ENCODE measurements around the gene MYO7B. TPM values are rescaled to one million over a fixed set of nuclear protein-coding genes. Genes with fewer than 3 reads are reported as not detected.

The MYO7B gene
- total RNA-seq, 1 donor from 2014 or later, result 5.2 TPM

DNA sequence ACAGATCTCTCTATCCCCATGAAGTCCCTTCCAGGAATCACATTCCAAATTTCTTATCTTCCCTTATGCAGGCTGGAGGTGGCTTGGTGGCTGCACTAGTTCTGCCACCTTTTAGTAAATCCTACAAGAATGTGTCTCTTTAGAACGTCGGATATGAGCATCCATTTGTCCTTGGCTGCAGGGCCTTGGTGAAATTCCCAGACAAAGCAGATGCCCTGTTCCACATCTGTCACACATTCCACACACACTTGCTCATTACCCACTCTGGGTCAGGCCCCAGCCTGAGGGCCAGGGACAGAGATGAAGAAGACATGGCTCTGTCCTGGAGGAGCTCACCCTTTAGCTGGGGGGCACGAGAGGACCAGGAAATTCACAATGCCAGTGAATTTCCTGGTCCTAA, 79.2 kb downstream of the MYO7B start:
- no peak overlapping the region for H3K4me3 ChIP-seq
- peaks cover 10% of the 10 kb centered on the region for H3K9me3 ChIP-seq
- H3K27me3 ChIP-seq (ENCODE audit: low read depth), result no peaks in the 10 kb centered on the region
- H3K27ac ChIP-seq, result no peak overlapping the region
- ATAC-seq (no peak), DNase-seq (no peak)
- no peaks in the 10 kb centered on the region for H3K36me3 ChIP-seq
- H3K4me1 ChIP-seq, result no peaks in the 10 kb centered on the region
- TF ChIP-seq, protein P1, sequence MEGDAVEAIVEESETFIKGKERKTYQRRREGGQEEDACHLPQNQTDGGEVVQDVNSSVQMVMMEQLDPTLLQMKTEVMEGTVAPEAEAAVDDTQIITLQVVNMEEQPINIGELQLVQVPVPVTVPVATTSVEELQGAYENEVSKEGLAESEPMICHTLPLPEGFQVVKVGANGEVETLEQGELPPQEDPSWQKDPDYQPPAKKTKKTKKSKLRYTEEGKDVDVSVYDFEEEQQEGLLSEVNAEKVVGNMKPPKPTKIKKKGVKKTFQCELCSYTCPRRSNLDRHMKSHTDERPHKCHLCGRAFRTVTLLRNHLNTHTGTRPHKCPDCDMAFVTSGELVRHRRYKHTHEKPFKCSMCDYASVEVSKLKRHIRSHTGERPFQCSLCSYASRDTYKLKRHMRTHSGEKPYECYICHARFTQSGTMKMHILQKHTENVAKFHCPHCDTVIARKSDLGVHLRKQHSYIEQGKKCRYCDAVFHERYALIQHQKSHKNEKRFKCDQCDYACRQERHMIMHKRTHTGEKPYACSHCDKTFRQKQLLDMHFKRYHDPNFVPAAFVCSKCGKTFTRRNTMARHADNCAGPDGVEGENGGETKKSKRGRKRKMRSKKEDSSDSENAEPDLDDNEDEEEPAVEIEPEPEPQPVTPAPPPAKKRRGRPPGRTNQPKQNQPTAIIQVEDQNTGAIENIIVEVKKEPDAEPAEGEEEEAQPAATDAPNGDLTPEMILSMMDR (IDR thresholded peaks at IDR 0.05), result no peak
- intact Hi-C loops (cut with DNase I), result no loop called here

DNA sequence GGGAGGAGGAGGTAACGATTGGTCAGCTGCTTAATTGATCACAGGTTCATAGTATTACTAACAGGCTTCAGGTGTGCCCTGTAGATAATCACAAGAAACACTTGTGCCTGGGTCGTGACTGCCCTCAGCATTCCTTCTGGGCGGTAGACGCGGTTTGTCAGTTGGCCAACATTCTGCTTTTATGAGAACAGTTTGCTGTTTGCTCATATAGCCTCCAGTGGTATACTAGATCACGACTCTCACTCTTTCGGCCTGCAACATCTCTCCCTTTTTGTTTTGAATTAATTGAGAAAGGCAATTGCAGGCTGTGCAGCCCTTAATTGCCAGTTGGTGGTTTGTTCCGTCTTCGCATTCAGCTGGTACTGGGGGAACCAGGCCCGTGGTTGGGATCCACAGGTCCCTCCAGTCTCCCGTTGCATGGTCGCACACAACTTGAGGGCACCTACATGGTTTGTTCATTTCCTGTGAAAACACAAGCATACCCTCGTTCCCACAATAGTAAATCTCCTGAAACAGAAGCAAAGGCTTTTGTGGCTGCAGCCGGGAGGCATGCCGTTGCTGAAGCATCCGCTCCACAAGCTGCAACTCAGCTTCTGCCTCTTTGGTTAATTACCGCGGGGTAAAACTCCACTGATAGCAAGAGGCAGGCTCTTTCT, 80.2 kb downstream of the MYO7B start:
- H3K27ac ChIP-seq, result no peak overlapping the region
- DNase-seq, result peak; percentile 31

DNA sequence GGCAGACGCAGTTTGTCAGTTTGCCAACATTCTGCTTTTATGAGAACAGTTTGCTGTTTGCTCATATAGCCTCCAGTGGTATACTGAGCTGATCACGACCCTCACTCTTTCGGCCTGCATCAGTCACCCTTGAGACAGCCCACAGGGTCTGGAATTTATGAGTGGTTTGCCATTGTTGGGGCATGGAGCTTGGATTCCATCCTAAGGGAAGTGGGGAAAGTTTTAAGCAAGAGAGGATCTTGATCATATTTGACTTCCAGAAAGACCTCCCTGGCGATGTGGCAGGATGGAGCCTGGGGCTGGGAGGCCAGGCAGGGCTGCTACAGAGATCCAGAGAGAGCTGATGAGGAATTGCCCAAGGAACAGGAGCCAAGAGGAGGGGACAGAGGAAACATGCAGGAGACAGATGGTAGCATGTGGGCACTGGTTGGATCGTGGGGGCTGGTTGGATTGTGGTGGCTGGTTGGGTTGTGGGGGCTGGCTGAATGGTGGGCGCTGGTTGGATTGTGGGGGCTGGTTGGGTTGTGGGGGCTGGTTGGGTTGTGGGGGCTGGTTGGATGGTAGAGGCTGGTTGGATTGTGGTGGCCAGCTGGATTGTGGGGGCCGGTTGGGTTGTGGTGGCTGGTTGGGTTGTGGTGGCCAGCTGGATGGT, 83.2 kb downstream of the MYO7B start:
- intact Hi-C loops (cut with DNase I), result no loop called here
- H3K9me3 ChIP-seq, result peaks cover 2% of the 10 kb centered on the region
- TF ChIP-seq, protein P1 (IDR thresholded peaks at IDR 0.05), result no peak
- ATAC-seq (no peak), DNase-seq (peak; percentile 17)
- H3K27ac ChIP-seq, result no peak overlapping the region
- no peaks in the 10 kb centered on the region for H3K4me1 ChIP-seq
- no peaks in the 10 kb centered on the region for H3K27me3 ChIP-seq (ENCODE audit: low read depth)
- H3K4me3 ChIP-seq, result no peak overlapping the region
- H3K36me3 ChIP-seq, result no peaks in the 10 kb centered on the region

More for the DNA sequence above, 80.2 kb downstream of the MYO7B start:
- Histone ChIP-seq H3K36me3 (no peaks in the 10 kb centered on the region), H3K9me3 (peaks cover 10% of the 10 kb centered on the region), H3K4me3 (no peak overlapping the region), H3K4me1 (no peaks in the 10 kb centered on the region), H3K27me3 (ENCODE audit: low read depth) (no peaks in the 10 kb centered on the region)
- TF ChIP-seq, protein P1 (IDR thresholded peaks at IDR 0.05), result no peak
- intact Hi-C loops (cut with DNase I), result no loop called here
- ATAC-seq, result no peak

DNA sequence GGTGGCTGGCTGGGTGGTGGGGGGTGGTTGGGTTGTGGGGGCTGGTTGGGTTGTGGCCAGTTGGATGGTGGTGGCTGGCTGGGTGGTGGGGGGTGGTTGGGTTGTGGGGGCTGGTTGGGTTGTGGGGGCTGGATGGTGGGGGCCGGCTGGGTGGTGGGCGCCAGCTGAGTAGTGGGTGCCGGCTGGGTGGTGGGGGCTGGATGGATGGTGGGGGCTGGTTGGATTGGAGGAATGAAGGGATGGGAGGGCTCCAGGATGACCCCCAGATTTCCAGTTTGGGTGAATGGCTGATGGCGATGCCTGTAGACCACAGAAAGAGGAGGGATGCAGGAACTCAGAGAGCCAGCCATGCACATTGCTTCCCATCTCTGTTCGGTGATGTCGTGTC, 83.7 kb downstream of the MYO7B start:
- no peak overlapping the region for H3K4me3 ChIP-seq
- H3K36me3 ChIP-seq, result no peaks in the 10 kb centered on the region
- TF ChIP-seq, protein P1 (IDR thresholded peaks at IDR 0.05), result no peak
- ATAC-seq, result no peak
- H3K27ac ChIP-seq, result no peak overlapping the region
- no peaks in the 10 kb centered on the region for H3K4me1 ChIP-seq
- no peaks in the 10 kb centered on the region for H3K9me3 ChIP-seq
- intact Hi-C loops (cut with DNase I), result no loop called here
- peak; percentile 17 for DNase-seq
- no peaks in the 10 kb centered on the region for H3K27me3 ChIP-seq (ENCODE audit: low read depth)

DNA sequence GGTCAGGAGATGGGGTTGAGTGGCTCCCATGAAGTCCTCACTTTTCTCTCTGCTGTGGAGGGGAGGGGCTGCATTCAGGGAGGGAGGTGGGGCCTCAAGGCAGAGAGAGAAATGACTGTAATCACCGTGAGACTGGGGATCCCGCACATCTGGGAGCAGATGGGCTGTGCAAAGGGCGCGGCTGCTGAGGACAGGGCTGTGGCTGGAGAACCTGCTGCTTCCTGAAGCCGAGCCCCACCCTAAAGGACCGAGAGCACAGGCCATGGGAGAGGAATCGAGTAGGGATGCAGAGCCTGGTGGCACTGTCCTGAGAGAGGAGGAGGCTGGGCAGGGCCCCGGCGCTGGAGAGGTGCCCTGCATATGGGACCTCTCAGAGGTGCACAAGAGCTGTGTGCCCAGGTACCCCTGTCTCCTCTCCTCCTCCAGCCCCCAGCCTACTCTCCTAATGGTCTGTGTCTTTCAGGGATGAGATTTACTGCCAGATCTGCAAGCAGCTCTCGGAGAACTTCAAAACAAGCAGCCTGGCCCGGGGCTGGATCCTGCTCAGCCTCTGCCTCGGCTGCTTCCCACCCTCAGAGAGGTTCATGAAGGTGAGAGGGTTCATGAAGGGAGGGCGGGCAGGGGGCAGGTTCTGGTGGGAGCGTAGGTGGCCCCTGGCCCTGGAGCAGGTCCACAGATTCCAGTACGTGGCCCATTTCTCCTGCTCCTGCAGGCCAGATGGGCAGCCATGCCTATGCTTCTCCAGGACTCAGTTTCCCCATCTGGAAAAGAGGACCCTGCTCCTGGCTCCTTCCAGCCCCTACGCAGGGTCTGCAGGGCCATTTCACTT, 84.6 kb downstream of the MYO7B start:
- intact Hi-C loops (cut with DNase I), result no loop called here
- no peaks in the 10 kb centered on the region for H3K4me1 ChIP-seq
- H3K27ac ChIP-seq, result no peak overlapping the region
- TF ChIP-seq, protein P1 (IDR thresholded peaks at IDR 0.05), result no peak
- DNase-seq, result peak; percentile 28
- no peaks in the 10 kb centered on the region for H3K9me3 ChIP-seq
- no peak for ATAC-seq
- H3K27me3 ChIP-seq (ENCODE audit: low read depth), result no peaks in the 10 kb centered on the region
- H3K36me3 ChIP-seq, result no peaks in the 10 kb centered on the region
- H3K4me3 ChIP-seq, result no peak overlapping the region
